Prostate gland (tissue), 2 donors: ENCODE results near the gene CD58. TPM values are rescaled to one million over a fixed set of nuclear protein-coding genes. Genes with fewer than 3 reads are reported as not detected.

Source experiments
- DNase-seq: peaks from one replicate; pipeline ENCODE4 v3.0.0-alpha.2; 2019; ENCODE audit warnings: low spot score
- H3K27ac ChIP-seq, 2 donors: fragments of 200-600 bp; sonication (generic); 2 replicates each; pipeline ENCODE4 v1.5.1; 2017 to 2019
- H3K27me3 ChIP-seq: fragments of 200-600 bp; sonication (generic); replicated peaks from 2 replicates; pipeline ENCODE4 v1.5.1; 2019; ENCODE audit not compliant: insufficient read depth
- H3K36me3 ChIP-seq, 2 donors: fragments of 200-600 bp; sonication (generic); 1 replicate in 1 of 2; 2 replicates in 1 of 2; pipeline versions ENCODE4 v1.5.1 to v1.8.1; 2017 to 2019
- H3K4me1 ChIP-seq: fragments of 200-600 bp; sonication (generic); replicated peaks from 2 replicates; pipeline ENCODE4 v1.5.1; 2019
- H3K4me3 ChIP-seq, 2 donors: fragments of 200-600 bp; sonication (generic); 2 replicates each; pipeline ENCODE4 v1.5.1; 2017 to 2019
- H3K9me3 ChIP-seq: fragments of 200-600 bp; sonication (generic); 2 replicates; pipeline ENCODE4 v1.5.1; 2017
- POLR2A ChIP-seq: fragments of 450-650 bp; IDR thresholded peaks from one replicate; pipeline ENCODE4 v1.6.1; 2016; ENCODE audit warnings: antibody characterized with exemption, mild to moderate bottlenecking
- POLR2AphosphoS5 ChIP-seq: sonication (generic); formaldehyde crosslinking; IDR thresholded peaks from one replicate; pipeline ENCODE4 v1.6.1; 2017; ENCODE audit warnings: antibody characterized with exemption
- WGBS: methylation state at CpG from one replicate; pipeline ENCODE4 v1.1.5; 2018; 5-methylcytosine and 5-hydroxymethylcytosine counted together
- intact Hi-C: fragments of 100-400 bp; cut with DNase I; formaldehyde crosslinking; loops from one replicate; pipeline ENCODE4 v1.14.2; 2022
- total RNA-seq, 2 donors: library from RNA; depleted of rRNA; stranded (reverse); fragments of >200 nt; gene quantifications; one replicate each; pipeline ENCODE4 v1.1.0, GENCODE V29; 2016
- TF ChIP-seq, protein P1 (sequence below), 4 experiments: fragments of 200-600 bp in 2 of 4; fragments of 450-650 bp in 2 of 4; sonication (generic) in 2 of 4; IDR thresholded peaks; 1 replicate in 3 of 4; 2 replicates in 1 of 4; pipeline ENCODE4 v1.5.1; 2016 to 2019; ENCODE audit warnings: antibody characterized with exemption in 4 of 4, mild to moderate bottlenecking in 2 of 4, moderate library complexity in 2 of 4

The CD58 gene
- total RNA-seq, 2 donors from 2014 or later = 10.4 to 13.7 TPM

DNA sequence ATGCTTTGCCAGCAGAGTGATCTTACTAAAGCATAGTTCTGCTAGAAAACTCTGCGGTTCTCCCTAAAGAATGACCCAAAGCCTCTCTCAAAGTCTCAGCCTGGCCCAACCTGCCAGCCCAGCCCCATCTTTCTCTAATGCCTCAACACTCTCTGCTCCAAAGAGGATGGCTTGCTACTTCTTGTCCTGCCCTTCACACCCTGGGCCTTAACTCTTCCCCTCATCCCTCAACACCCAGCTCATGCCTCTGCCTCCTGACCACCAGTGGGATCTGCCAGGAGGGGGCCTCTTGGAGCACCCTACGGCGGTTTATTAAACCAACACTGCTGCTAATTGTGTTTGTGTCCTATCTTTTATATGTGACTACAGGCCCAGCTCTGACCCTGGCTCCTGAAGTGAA lies 52.4 kb downstream of the CD58 start:
- no peak overlapping the region for H3K4me3 ChIP-seq
- TF ChIP-seq POLR2AphosphoS5 (no peak), POLR2A (no peak)
- TF ChIP-seq, protein P1, sequence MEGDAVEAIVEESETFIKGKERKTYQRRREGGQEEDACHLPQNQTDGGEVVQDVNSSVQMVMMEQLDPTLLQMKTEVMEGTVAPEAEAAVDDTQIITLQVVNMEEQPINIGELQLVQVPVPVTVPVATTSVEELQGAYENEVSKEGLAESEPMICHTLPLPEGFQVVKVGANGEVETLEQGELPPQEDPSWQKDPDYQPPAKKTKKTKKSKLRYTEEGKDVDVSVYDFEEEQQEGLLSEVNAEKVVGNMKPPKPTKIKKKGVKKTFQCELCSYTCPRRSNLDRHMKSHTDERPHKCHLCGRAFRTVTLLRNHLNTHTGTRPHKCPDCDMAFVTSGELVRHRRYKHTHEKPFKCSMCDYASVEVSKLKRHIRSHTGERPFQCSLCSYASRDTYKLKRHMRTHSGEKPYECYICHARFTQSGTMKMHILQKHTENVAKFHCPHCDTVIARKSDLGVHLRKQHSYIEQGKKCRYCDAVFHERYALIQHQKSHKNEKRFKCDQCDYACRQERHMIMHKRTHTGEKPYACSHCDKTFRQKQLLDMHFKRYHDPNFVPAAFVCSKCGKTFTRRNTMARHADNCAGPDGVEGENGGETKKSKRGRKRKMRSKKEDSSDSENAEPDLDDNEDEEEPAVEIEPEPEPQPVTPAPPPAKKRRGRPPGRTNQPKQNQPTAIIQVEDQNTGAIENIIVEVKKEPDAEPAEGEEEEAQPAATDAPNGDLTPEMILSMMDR (IDR thresholded peaks at IDR 0.05) = no peak
- no peaks in the 10 kb centered on the region for H3K9me3 ChIP-seq
- H3K27me3 ChIP-seq = no peaks in the 10 kb centered on the region
- 91% methylated on average over 3 of the region's 3 CpGs for WGBS
- no peak for DNase-seq
- intact Hi-C loops = no loop called here
- H3K27ac ChIP-seq = no peak overlapping the region
- H3K36me3 ChIP-seq = no peaks in the 10 kb centered on the region
- H3K4me1 ChIP-seq = no peaks in the 10 kb centered on the region

DNA sequence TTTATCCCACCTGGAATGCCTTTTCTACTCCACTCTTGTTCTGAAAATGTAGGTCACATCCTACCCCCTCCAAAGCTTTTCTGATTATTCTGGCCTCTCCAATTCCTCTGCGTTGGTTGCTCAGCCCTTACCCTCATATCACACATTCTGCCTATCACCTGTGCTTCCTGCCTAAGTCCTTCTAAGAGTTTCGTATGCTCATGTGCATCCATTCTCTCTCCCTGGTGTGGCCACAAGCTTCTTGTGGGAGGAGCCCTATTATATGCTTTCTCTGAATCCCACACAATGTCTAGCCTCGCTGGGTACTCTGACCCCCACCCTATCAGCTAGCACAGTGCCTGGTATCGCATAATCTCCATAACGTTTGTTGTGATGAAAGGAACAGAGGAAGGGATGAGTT lies 54.2 kb downstream of the CD58 start:
- H3K36me3 ChIP-seq = no peaks in the 10 kb centered on the region

DNA sequence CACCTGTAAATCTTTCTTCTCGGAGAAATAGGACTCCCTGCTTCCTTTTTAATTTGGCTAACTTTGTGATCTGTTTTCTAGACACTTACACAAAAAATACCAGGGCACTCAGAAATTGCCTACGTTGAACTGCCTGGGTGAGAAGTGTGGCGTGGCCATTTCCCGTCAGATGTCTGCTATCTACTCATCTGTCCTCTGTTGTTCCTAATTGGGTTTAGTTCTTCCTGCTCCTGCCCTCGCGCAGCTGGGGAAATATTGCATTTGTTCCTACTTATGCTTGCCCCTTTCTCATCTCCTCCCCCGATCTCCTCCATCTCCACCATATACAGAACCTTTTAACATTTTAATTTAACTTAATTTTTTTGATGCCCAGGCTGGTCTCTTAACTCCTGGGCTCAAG lies 55.1 kb downstream of the CD58 start:
- Histone ChIP-seq H3K27me3 (no peaks in the 10 kb centered on the region), H3K36me3 (no peaks in the 10 kb centered on the region), H3K27ac (no peak overlapping the region), H3K4me1 (no peaks in the 10 kb centered on the region), H3K4me3 (no peak overlapping the region), H3K9me3 (no peaks in the 10 kb centered on the region)
- intact Hi-C loops = no loop called here
- TF ChIP-seq, protein P1 (IDR thresholded peaks at IDR 0.05) = no peak
- TF ChIP-seq POLR2A (no peak), POLR2AphosphoS5 (no peak)
- no peak for DNase-seq
- WGBS = 72% methylated on average over 7 of the region's 7 CpGs

More for the DNA sequence above, 54.2 kb downstream of the CD58 start:
- H3K4me1 ChIP-seq = no peaks in the 10 kb centered on the region
- TF ChIP-seq, protein P1 (IDR thresholded peaks at IDR 0.05) = no peak
- no peak for TF ChIP-seq POLR2AphosphoS5
- no peak for TF ChIP-seq POLR2A
- no peak for DNase-seq
- 88% methylated on average over 5 of the region's 5 CpGs for WGBS
- H3K27me3 ChIP-seq = no peaks in the 10 kb centered on the region
- no peaks in the 10 kb centered on the region for H3K9me3 ChIP-seq
- no peak overlapping the region for H3K27ac ChIP-seq
- no peak overlapping the region for H3K4me3 ChIP-seq
- intact Hi-C loops = no loop called here

DNA sequence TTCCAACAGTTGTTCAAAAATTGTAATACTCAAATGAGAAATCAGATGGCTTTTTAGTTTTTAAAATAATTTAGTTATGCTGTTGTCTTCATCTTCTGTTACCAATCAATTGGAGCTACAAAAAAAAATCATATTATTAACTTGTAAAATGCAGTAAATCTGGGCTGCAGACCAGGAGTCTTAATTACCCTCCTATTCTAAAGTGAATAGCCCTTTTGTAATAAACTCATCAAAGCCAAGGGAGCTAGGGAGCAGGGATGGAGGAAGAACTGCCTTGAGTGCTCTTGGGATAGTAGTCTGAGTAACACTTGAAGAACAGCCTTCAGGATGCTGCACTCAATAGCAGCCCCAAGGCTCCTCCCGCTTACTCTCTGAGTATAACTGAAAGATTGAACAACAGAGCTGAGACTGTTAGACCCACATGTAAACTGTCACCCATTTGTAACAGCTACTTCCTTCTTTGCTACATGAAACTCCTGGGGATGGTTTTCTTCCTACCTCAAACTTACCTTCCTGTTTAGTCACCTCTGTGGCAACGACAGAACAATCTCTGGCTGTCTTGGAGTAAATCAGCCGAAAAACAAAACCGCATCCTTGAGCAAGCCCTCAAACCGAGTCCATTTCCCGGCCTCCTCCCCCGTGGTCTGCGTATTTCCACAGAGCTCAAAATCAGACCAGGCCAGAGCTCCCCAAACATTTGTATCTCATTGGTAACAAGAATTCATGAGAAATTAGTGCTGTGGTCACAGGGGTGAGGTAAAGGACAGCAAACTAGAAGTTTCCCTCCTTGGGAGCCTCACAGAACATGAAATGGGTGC lies 55.9 kb downstream of the CD58 start:
- Histone ChIP-seq H3K36me3 (no peaks in the 10 kb centered on the region), H3K27me3 (no peaks in the 10 kb centered on the region), H3K27ac (no peak overlapping the region), H3K4me3 (no peak overlapping the region), H3K4me1 (no peaks in the 10 kb centered on the region), H3K9me3 (no peaks in the 10 kb centered on the region)
- no peak for DNase-seq
- intact Hi-C loops = no loop called here
- TF ChIP-seq POLR2A (no peak), POLR2AphosphoS5 (no peak)
- TF ChIP-seq, protein P1 (IDR thresholded peaks at IDR 0.05) = no peak
- 68% methylated on average over 8 of the region's 8 CpGs for WGBS

DNA sequence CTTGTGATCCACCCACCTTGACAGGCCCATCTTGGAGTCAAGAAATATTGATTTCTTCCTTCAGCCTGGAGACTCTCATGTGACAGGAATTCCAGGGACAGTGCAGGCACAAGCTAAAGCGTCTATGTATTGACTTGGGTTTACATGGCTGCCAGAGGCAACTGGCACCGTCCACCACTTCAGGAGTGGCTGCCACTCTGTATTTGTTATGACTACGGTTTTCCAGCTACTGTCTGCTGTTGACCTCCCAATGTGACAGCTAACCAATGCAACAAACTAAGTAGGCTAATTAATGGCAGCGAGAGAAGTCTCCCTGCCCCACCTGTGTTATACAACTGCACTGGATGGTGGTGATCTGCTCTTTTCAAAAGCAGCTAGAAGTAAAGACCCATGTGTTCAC lies 56.9 kb downstream of the CD58 start:
- Histone ChIP-seq H3K36me3 (no peaks in the 10 kb centered on the region), H3K27ac (no peak overlapping the region), H3K4me1 (no peaks in the 10 kb centered on the region), H3K9me3 (no peaks in the 10 kb centered on the region), H3K27me3 (no peaks in the 10 kb centered on the region), H3K4me3 (no peak overlapping the region)
- WGBS = 77% methylated on average over 4 of the region's 4 CpGs
- no peak for DNase-seq
- TF ChIP-seq, protein P1 (IDR thresholded peaks at IDR 0.05) = no peak
- no peak for TF ChIP-seq POLR2A
- TF ChIP-seq POLR2AphosphoS5 = no peak
- intact Hi-C loops = no loop called here
